Lung microvascular endothelial cell (primary cell): ENCODE results near the gene MYL5. TPM values are rescaled to one million over a fixed set of nuclear protein-coding genes. Genes with fewer than 3 reads are reported as not detected.
"Not testable (repeated sequence)": the region's sequence is repeated elsewhere in the genome, so short reads cannot be mapped to it uniquely, and the experiment has no call there.

Experiments used
- DNase-seq, 2 donors: peaks; one replicate each; pipeline versions ENCODE4 v3.0.0 to v3.0.0-alpha.2; 2010; ENCODE audit warnings: low read depth in 2 of 2
- total RNA-seq: library from RNA; depleted of rRNA; stranded (reverse); fragments of >200 nt; gene quantifications from 2 replicates; pipeline ENCODE4 v1.2.1, GENCODE V29; 2014

MYL5 gene
- total RNA-seq, 1 donor from 2014 or later, result 18.3 TPM

- no peak for DNase-seq
Measured at GRCh38 chr4:656436-657337, 17.7 kb upstream of the MYL5 start.

GRCh38 chr4:657338-657833, 17.0 kb upstream of the MYL5 start:
- no peak for DNase-seq

GRCh38 chr4:657834-658667, 16.3 kb upstream of the MYL5 start:
- no peak for DNase-seq

GRCh38 chr4:658681-659667, 15.4 kb upstream of the MYL5 start:
- DNase-seq, result no peak

GRCh38 chr4:659851-660250, 14.5 kb upstream of the MYL5 start:
- DNase-seq, result no peak

GRCh38 chr4:660401-660800, 13.9 kb upstream of the MYL5 start:
- DNase-seq, result no peak

- DNase-seq, result no peak
Measured at GRCh38 chr4:661231-661630, 13.1 kb upstream of the MYL5 start.

GRCh38 chr4:661881-662761, 12.2 kb upstream of the MYL5 start:
- no peak for DNase-seq

- DNase-seq, result no peak
Measured at GRCh38 chr4:663046-663437, 11.3 kb upstream of the MYL5 start.

- DNase-seq, result no peak
Measured at GRCh38 chr4:663438-664428, 10.6 kb upstream of the MYL5 start.

- no peak for DNase-seq
Measured at GRCh38 chr4:664713-665231, 9.6 kb upstream of the MYL5 start.

- no peak for DNase-seq
Measured at GRCh38 chr4:665381-665750, 9.0 kb upstream of the MYL5 start.

GRCh38 chr4:665751-666435, 8.4 kb upstream of the MYL5 start:
- DNase-seq, result no peak

GRCh38 chr4:666436-666810, 7.9 kb upstream of the MYL5 start:
- no peak for DNase-seq

GRCh38 chr4:666822-667544, 7.4 kb upstream of the MYL5 start:
- no peak for DNase-seq

GRCh38 chr4:667545-667925, 6.8 kb upstream of the MYL5 start:
- DNase-seq, result no peak

- DNase-seq, result not testable (repeated sequence)
Measured at GRCh38 chr4:668219-668618, 6.1 kb upstream of the MYL5 start.
